GM12873 (cell line): ENCODE data around the gene MAP3K4.

Source experiments
- TF ChIP-seq, protein P1 (sequence below): IDR thresholded peaks from 2 replicates; pipeline ENCODE4 v1.5.1; 2012; ENCODE audit warnings: low read depth, mild to moderate bottlenecking, moderate library complexity, low read length, control low read depth; ENCODE audit not compliant: insufficient read depth; ENCODE audit errors: missing control alignments

MAP3K4 gene

GRCh38 chr6:161080263-161080970 lies 88.8 kb downstream of the MAP3K4 start:
- TF ChIP-seq, protein P1, sequence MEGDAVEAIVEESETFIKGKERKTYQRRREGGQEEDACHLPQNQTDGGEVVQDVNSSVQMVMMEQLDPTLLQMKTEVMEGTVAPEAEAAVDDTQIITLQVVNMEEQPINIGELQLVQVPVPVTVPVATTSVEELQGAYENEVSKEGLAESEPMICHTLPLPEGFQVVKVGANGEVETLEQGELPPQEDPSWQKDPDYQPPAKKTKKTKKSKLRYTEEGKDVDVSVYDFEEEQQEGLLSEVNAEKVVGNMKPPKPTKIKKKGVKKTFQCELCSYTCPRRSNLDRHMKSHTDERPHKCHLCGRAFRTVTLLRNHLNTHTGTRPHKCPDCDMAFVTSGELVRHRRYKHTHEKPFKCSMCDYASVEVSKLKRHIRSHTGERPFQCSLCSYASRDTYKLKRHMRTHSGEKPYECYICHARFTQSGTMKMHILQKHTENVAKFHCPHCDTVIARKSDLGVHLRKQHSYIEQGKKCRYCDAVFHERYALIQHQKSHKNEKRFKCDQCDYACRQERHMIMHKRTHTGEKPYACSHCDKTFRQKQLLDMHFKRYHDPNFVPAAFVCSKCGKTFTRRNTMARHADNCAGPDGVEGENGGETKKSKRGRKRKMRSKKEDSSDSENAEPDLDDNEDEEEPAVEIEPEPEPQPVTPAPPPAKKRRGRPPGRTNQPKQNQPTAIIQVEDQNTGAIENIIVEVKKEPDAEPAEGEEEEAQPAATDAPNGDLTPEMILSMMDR: no peak

- TF ChIP-seq, protein P1: no peak
Measured at GRCh38 chr6:161082215-161082614, 90.6 kb downstream of the MAP3K4 start.

DNA sequence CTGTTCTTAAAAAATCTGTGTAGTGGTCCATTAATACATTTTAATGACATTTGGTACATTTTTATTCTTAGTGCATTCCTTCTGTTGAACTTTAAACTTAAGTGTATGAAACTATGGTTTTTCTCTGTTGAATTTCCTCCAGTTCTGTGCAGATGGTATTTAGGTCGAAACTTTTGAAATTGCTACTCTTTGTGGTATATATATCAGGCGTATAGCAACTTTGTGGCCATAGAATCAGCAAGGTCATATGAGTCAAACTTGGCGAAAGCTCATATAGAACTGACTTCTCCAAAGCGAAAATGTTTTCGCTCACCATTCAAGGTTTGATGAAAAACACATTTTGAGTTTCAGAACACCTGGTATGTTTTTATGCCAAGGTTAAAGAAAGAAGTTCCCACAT lies 93.7 kb downstream of the MAP3K4 start:
- TF ChIP-seq, protein P1: no peak

DNA sequence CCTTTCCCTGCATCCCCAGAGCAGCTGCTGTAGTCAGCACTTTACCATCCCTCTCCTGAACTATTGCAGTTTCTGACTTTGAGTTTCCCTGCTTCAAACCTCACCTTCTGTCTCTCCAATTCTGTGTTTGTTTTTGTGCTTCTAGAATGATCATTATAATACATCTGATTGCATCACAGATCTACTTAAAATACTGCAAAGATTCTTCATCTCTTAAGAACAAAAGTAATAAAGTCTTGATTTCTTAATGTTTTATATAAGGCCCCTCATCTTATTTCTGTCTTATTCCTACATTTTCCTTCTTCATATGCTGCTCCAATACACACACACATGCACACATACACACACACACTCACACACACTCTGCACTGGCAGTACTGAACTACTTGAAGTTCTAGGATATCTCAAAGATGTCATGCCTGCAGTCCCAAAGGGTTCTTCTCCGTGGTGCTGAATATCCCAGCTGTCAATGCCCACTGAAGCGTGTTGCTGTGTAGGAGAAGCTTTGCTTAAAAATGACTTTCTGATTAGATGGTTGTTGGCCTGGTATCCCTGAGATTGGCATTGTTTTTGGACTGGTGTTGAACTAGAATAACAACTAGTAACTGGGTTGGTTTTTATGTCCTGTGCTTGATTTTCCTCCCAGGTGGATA lies 97.2 kb downstream of the MAP3K4 start:
- TF ChIP-seq, protein P1: no peak

DNA sequence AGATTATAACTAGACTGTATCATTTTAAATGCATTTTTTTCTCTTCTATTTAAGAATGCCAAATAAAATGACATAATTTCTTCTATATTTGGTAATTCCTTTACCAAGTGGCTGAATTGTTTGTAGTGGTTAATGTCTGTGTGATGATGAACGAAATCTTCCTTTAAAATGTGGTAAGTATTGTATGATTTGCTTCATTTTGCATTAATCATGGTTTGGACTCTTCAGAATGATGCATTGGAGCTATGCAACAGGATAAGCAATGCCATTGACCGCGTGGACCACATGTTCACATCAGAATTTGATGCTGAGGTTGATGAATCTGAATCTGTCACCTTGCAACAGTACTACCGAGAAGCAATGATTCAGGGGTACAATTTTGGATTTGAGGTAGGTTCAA lies 99.6 kb downstream of the MAP3K4 start:
- TF ChIP-seq, protein P1: no peak

DNA sequence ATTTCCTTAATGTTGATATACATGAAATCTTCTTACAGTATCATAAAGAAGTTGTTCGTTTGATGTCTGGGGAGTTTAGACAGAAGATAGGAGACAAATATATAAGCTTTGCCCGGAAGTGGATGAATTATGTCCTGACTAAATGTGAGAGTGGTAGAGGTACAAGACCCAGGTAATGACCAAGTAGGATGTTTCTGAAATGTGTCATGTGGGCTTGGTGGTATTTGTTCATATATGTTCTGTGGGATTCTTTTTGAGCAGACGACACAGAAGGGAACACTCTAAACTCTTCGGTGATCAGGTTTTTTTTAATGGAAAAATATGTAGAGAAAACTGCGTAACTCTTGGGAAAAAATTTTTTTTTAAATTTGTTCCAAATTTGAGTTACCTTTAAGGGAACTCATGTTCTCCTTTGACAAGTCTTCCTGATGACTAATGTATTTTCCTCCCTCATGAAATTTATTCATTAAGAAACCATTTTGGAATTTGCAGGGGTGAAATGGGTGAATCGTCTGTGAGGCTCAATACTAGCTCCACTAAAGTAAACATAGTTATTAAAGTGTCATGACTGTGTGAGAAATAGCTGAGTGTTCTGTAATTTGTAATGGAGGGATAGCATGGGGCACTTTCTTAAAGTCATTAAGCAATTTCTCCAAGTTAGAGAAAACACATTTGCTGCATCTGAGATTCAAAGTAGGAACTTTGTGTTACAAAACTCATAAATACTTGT lies 100.6 kb downstream of the MAP3K4 start:
- TF ChIP-seq, protein P1: no peak

DNA sequence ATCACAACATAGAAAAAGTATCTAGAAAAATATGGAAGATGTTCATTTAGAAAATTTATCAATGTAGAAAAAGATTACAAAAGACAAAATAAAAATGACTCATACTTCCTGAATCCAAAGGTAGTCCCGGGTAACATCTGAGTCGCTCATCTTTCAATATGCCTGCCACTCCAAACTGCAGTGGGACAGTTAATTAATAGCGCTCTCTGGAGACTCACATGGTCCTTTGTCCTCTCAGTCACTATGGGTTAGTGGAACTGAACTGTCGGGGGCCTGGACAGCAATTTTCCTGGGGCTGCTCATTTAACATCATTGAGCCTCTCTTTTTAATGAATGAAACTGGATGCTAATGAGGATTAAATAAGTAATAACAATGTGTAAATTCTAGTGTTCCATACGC lies 103.4 kb downstream of the MAP3K4 start:
- TF ChIP-seq, protein P1: no peak
